Rectal smooth muscle tissue (tissue), 1 donor: ENCODE measurements around the gene TEDC1.

Experiments used
- H3K27ac ChIP-seq: one replicate; pipeline ENCODE4 v1.7.0; 2013; ENCODE audit warnings: low read depth, low read length, inconsistent platforms
- H3K27me3 ChIP-seq: one replicate; pipeline ENCODE4 v1.7.0; 2013; ENCODE audit warnings: low read length; ENCODE audit not compliant: control insufficient read depth, insufficient read depth
- H3K36me3 ChIP-seq: one replicate; pipeline ENCODE4 v1.7.0; 2013; ENCODE audit warnings: low read length; ENCODE audit not compliant: control insufficient read depth, insufficient read depth
- H3K4me1 ChIP-seq: one replicate; pipeline ENCODE4 v1.7.0; 2013; ENCODE audit warnings: low read length; ENCODE audit not compliant: control insufficient read depth, insufficient read depth
- H3K4me3 ChIP-seq: one replicate; pipeline ENCODE4 v1.7.0; 2013; ENCODE audit warnings: low read length
- H3K9ac ChIP-seq: one replicate; pipeline ENCODE4 v1.7.0; 2013; ENCODE audit warnings: low read length

TEDC1 gene

DNA sequence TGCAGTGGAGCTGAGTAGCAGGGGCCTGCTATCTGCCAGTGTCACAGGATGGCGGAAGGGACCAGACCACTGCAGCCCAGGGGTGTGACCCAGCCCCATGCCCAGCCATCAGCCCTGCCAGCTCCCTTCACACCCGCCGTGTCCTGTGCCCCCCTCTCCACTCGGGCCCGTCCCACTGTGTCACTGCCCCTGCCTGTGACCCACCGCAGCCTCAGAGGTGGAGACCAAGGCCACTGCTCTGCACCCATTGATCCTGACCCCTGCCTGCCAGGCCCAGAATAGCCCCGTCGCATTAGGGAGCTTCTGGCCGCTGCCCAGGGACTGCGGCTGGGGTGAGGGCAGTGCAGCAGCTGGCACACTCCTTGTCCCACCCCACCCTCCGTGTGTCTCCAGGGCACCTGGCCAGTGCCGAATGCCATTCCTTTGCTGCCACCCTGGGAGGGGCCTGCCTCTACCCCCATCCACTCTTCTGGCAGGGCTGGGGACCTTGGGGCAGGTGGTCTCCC is 18.5 kb upstream of the TEDC1 start:
- no peak overlapping the region for H3K9ac ChIP-seq
- peaks cover 11% of the 10 kb centered on the region for H3K27me3 ChIP-seq
- no peak overlapping the region for H3K27ac ChIP-seq
- peaks cover 2% of the 10 kb centered on the region for H3K36me3 ChIP-seq
- H3K4me1 ChIP-seq: peaks cover 5% of the 10 kb centered on the region
- no peak overlapping the region for H3K4me3 ChIP-seq

DNA sequence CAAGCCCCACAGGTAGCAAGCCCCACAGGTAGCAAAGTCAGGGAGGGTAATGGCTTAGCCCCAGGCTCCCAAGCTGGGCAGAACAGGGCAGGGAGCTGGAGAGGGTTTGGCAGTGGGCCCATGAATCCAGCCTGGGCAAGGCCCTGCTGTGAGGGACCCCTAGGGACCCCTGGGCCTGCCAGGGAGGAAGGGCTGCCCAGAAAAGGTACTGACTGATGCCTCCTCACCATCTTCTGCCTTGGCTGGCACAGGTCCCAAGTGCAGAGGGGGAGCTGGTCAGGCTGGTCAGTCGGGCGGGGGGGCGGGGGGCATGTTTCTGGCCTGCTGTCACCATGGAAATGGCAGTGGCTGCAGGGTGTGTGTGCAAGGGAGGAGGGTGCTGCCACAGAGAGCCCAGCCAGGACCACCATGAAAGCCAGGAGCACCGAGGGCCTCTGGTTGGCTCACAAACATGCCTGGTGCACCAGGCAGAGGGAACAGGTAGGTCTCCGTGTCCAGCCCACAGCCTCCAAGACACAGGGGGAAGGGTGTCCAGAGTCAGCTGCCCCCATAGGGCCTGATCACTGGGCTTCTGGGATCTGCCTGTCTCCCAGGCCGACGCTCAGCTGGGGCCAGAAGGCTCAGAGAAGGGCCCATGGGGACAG is 17.9 kb upstream of the TEDC1 start:
- H3K27me3 ChIP-seq: peaks cover 11% of the 10 kb centered on the region

GRCh38 chr14:105473677-105474482 is 17.2 kb upstream of the TEDC1 start:
- H3K4me1 ChIP-seq: peaks cover 5% of the 10 kb centered on the region
- peak overlapping the region; percentile 34 for H3K27ac ChIP-seq
- H3K36me3 ChIP-seq: no peaks in the 10 kb centered on the region
- H3K9ac ChIP-seq: no peak overlapping the region
- H3K27me3 ChIP-seq: peaks cover 11% of the 10 kb centered on the region
- H3K4me3 ChIP-seq: peak overlapping the region; percentile 61

More for the DNA sequence above, 17.9 kb upstream of the TEDC1 start:
- no peak overlapping the region for H3K27ac ChIP-seq
- H3K4me1 ChIP-seq: peaks cover 5% of the 10 kb centered on the region
- H3K4me3 ChIP-seq: peak overlapping the region; percentile 13
- no peak overlapping the region for H3K9ac ChIP-seq
- H3K36me3 ChIP-seq: no peaks in the 10 kb centered on the region

- Histone ChIP-seq H3K27ac (peak within 1 kb of the TSS; percentile 82), H3K4me1 (peaks cover 5% of the 10 kb centered on the region), H3K36me3 (no peaks in the 10 kb centered on the region), H3K27me3 (peaks cover 13% of the 10 kb centered on the region), H3K9ac (peak within 1 kb of the TSS; percentile 3), H3K4me3 (peak within 1 kb of the TSS; percentile 61)
Observed at GRCh38 chr14:105474483-105475268, 16.4 kb upstream of the TEDC1 start, which contains the start of gene CRIP2. Gene CRIP2, plus strand, starts transcription at chr14:105474821. Its CDS starts 42 bp downstream, at chr14:105474863.

DNA sequence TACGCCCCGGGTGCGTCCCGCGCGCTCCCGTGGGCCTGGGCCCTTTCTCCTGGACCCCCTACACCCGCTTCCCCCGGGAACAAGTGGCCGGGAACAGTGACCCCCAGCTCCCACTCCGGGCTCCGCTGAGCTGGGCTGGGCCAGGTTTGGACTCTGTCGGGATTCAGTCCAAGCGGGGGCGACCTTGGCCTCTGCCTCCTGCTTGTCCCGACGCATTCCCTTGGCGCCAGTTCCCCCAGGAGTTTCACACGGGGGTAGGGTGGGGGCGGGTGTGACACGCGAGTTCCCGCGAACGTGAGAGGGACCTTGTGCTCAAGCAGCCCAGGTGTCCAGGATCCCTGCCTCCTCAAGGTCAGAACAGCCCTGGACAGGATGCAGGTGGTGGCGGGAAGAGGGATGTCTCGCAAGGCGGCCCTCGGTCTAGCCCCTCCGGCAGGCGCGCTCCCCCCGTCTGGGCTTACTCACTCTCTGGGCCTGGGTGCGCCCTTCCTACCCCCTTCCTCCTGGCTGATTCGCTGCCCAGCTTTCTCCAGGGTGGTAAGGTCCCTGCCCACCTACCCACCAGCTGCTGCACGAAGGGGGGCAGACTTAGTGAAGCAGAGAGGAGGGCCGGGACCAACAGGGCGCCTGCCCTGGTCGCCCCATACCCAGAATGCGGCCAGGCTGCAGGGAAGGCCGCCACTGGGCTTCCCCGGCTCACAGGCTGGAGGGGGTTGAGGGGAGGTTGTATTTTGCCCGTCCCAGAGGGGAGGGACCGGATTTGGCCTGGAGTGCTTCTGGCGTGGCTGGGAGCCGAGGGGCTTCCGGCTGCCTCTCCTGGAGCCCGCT is 15.6 kb upstream of the TEDC1 start:
- peak overlapping the region; percentile 50 for H3K4me3 ChIP-seq

GRCh38 chr14:105476097-105476830 is 14.8 kb upstream of the TEDC1 start:
- Histone ChIP-seq H3K4me1 (peaks cover 11% of the 10 kb centered on the region), H3K27ac (peak overlapping the region; percentile 82), H3K27me3 (peaks cover 15% of the 10 kb centered on the region), H3K36me3 (no peaks in the 10 kb centered on the region), H3K4me3 (peak overlapping the region; percentile 50), H3K9ac (peak overlapping the region; percentile 36)

More for the DNA sequence above, 15.6 kb upstream of the TEDC1 start:
- Histone ChIP-seq H3K9ac (peak overlapping the region; percentile 3), H3K4me1 (peaks cover 5% of the 10 kb centered on the region), H3K36me3 (no peaks in the 10 kb centered on the region), H3K27ac (peak overlapping the region; percentile 82), H3K27me3 (peaks cover 15% of the 10 kb centered on the region)

- Histone ChIP-seq H3K27me3 (peaks cover 15% of the 10 kb centered on the region), H3K4me3 (peak overlapping the region; percentile 50), H3K4me1 (peaks cover 16% of the 10 kb centered on the region), H3K36me3 (no peaks in the 10 kb centered on the region), H3K9ac (no peak overlapping the region), H3K27ac (peak overlapping the region; percentile 82)
Observed at GRCh38 chr14:105476831-105477659, 14.0 kb upstream of the TEDC1 start.

DNA sequence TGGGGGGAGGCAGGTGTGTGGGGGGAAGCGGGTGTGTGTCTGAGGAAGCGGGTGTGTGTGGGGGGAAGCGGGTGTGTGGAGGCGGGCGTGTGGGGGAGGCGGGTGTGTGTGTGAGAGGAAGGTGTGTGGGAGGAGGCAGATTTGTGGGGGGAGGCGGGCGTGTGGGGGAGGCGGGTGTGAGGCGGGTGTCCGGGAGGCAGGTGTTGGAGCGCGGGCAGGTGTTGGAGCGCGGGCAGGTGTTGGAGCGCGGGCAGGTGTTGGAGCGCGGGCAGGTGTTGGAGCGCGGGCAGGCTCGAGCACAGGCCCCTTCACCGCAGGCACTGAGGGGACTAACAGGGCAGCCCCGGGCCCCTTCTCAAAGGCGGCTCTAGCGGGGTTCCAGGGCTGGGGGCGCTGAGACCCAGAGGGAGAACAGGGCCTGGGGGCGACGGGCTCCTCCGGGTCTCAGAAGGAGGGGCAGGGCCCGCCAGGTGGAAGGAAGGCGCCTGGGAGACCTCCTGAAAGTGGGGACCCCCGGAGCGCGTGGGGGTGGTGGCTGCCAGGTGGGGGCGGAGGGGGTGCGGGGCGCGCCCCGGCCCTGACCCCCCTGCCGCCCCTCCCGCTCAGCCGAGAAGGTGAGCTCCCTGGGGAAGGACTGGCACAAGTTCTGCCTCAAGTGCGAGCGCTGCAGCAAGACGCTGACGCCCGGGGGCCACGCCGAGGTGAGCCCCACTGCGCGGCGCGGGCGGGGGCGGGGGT is 13.2 kb upstream of the TEDC1 start:
- Histone ChIP-seq H3K4me1 (peaks cover 24% of the 10 kb centered on the region), H3K27ac (no peak overlapping the region), H3K36me3 (no peaks in the 10 kb centered on the region), H3K4me3 (no peak overlapping the region), H3K9ac (no peak overlapping the region), H3K27me3 (peaks cover 15% of the 10 kb centered on the region)

GRCh38 chr14:105478398-105479251 is 12.4 kb upstream of the TEDC1 start:
- no peak overlapping the region for H3K4me3 ChIP-seq
- peaks cover 15% of the 10 kb centered on the region for H3K27me3 ChIP-seq
- no peaks in the 10 kb centered on the region for H3K36me3 ChIP-seq
- no peak overlapping the region for H3K9ac ChIP-seq
- H3K27ac ChIP-seq: no peak overlapping the region
- peaks cover 29% of the 10 kb centered on the region for H3K4me1 ChIP-seq
